HG03442 (cell line): ENCODE measurements around the gene TGM6.

Experiments
- ATAC-seq: cut with Tn5 transposase; IDR thresholded peaks from one replicate; pipeline ENCODE4 v1.9.1; 2021; ENCODE audit warnings: mild to moderate bottlenecking, moderate library complexity; ENCODE audit not compliant: unreplicated experiment

TGM6 gene

GRCh38 chr20:2380601-2381000 is at the start of gene TGM6:
TSS of gene TGM6 (plus strand) at chr20:2380901. CDS start at chr20:2380969, 68 bp downstream.
- no peak for ATAC-seq

- ATAC-seq: no peak
Measured at GRCh38 chr20:2331106-2331505, 49.6 kb upstream of the TGM6 start.

GRCh38 chr20:2331901-2332565 is 48.7 kb upstream of the TGM6 start:
- ATAC-seq: no peak

GRCh38 chr20:2332711-2333110 is 48.0 kb upstream of the TGM6 start:
- no peak for ATAC-seq

- ATAC-seq: no peak
Measured at GRCh38 chr20:2333821-2334220, 46.9 kb upstream of the TGM6 start.

GRCh38 chr20:2335096-2335870 is 45.4 kb upstream of the TGM6 start:
- ATAC-seq: no peak

GRCh38 chr20:2336471-2336870 is 44.2 kb upstream of the TGM6 start:
- no peak for ATAC-seq

- no peak for ATAC-seq
Measured at GRCh38 chr20:2337142-2337541, 43.6 kb upstream of the TGM6 start.

- no peak for ATAC-seq
Measured at GRCh38 chr20:2338411-2339066, 42.2 kb upstream of the TGM6 start.

GRCh38 chr20:2340136-2340535 is 40.6 kb upstream of the TGM6 start:
- ATAC-seq: no peak

GRCh38 chr20:2340823-2341222 is 39.9 kb upstream of the TGM6 start:
- no peak for ATAC-seq

GRCh38 chr20:2341336-2341735 is 39.4 kb upstream of the TGM6 start:
- ATAC-seq: no peak

- ATAC-seq: no peak
Measured at GRCh38 chr20:2342243-2342642, 38.5 kb upstream of the TGM6 start.

- no peak for ATAC-seq
Measured at GRCh38 chr20:2346188-2346587, 34.5 kb upstream of the TGM6 start.

- ATAC-seq: no peak
Measured at GRCh38 chr20:2348336-2348735, 32.4 kb upstream of the TGM6 start.

GRCh38 chr20:2349801-2350200 is 30.9 kb upstream of the TGM6 start:
- ATAC-seq: no peak

- no peak for ATAC-seq
Measured at GRCh38 chr20:2350606-2351005, 30.1 kb upstream of the TGM6 start.

GRCh38 chr20:2353231-2353630 is 27.5 kb upstream of the TGM6 start:
- no peak for ATAC-seq

GRCh38 chr20:2357114-2357513 is 23.6 kb upstream of the TGM6 start:
- ATAC-seq: no peak

- no peak for ATAC-seq
Measured at GRCh38 chr20:2358006-2358405, 22.7 kb upstream of the TGM6 start.

- no peak for ATAC-seq
Measured at GRCh38 chr20:2361035-2361593, 19.6 kb upstream of the TGM6 start.

GRCh38 chr20:2363187-2363586 is 17.5 kb upstream of the TGM6 start:
- no peak for ATAC-seq
